ENCODE results near the gene CYP51A1. TPM values are rescaled to one million over a fixed set of nuclear protein-coding genes. Genes with fewer than 3 reads are reported as not detected.

Gene CYP51A1
- total RNA-seq, 1 donor from 2014 or later: 130 TPM

GRCh38 chr7:92161271-92161670, 27.0 kb upstream of the CYP51A1 start:
- Histone ChIP-seq H3K36me3 (no peaks in the 10 kb centered on the region), H3K4me1 (no peaks in the 10 kb centered on the region), H3K27me3 (no peaks in the 10 kb centered on the region), H3K27ac (no peak overlapping the region), H3K9me3 (ENCODE audit: low read depth) (no peaks in the 10 kb centered on the region), H3K9ac (no peak overlapping the region), H2AFZ (replicated peaks) (no peak overlapping the region), H3K79me2 (ENCODE audit: low read depth) (no peaks in the 10 kb centered on the region), H3K4me2 (no peak overlapping the region), H3K4me3 (no peak overlapping the region), H3F3A (ENCODE audit: low read depth) (no peaks in the 10 kb centered on the region), H4K20me1 (ENCODE audit: low read depth) (no peaks in the 10 kb centered on the region)
- no peak overlapping the region for H3K27ac Mint-ChIP-seq
- no peaks in the 10 kb centered on the region for H3K9me3 Mint-ChIP-seq
- no peaks in the 10 kb centered on the region for H3K4me1 Mint-ChIP-seq
- no peak overlapping the region for H3K4me3 Mint-ChIP-seq
- no peak for DNase-seq (ENCODE audit: low spot score)
- no peaks in the 10 kb centered on the region for H3K27me3 Mint-ChIP-seq (ENCODE audit: insufficient read depth, low read depth)
- no peaks in the 10 kb centered on the region for H3K36me3 Mint-ChIP-seq
- TF ChIP-seq CTCF (IDR thresholded peaks at IDR 0.05) (no peak), EZH2 (IDR thresholded peaks at IDR 0.05) (no peak), EZH2phosphoT487 (IDR thresholded peaks at IDR 0.05) (no peak)

DNA sequence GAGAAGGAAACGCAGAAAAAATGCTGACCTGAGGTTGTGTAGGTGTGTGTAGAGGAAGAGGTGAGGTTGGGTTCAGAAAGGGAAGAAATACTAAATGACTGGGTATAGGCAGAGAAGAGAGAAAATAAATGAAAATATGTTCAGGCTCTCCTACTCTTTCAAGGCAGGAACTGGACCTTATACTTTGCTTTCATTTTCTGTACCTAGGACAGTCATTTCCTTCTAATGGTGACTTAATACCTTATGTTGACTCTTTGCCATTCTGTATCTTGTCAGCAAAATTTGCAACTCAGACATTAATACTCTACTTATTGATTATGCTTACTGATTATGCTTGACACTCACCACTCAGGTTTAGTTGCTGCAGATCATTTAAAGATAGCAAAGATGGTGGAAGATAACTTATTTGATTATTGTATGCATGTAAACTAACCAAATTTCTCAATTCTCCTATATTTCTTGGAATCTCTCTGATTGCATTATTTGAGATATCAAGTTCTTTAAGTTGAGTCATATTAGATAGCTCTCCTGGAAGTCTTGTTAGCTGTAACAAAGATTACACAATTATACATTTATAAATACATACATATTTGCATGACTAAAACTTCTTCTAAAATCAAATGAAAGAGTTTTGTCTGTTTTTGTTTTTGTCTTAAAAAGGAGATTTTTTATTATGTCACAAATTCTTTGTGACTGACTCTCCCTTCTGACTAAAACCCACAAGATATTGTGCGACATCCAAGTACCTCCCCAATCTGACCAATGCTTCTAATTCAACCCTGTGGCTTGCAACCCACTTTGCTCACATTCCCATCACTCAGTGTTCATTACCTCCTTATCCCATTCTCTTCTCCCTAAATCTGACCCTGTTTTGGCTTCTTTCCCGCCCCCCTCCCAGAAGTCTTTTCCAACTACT, 24.6 kb upstream of the CYP51A1 start:
- H3F3A ChIP-seq (ENCODE audit: low read depth): no peaks in the 10 kb centered on the region
- H3K27me3 ChIP-seq: no peaks in the 10 kb centered on the region
- Mint-ChIP-seq H3K27me3 (ENCODE audit: insufficient read depth, low read depth) (no peaks in the 10 kb centered on the region), H3K4me3 (no peak overlapping the region), H3K4me1 (no peaks in the 10 kb centered on the region), H3K9me3 (no peaks in the 10 kb centered on the region), H3K27ac (no peak overlapping the region), H3K36me3 (no peaks in the 10 kb centered on the region)
- H3K4me1 ChIP-seq: no peaks in the 10 kb centered on the region
- H3K9me3 ChIP-seq (ENCODE audit: low read depth): no peaks in the 10 kb centered on the region
- H3K9ac ChIP-seq: no peak overlapping the region
- H3K79me2 ChIP-seq (ENCODE audit: low read depth): no peaks in the 10 kb centered on the region
- no peak overlapping the region for H2AFZ ChIP-seq (replicated peaks)
- H3K4me2 ChIP-seq: no peak overlapping the region
- H3K4me3 ChIP-seq: no peak overlapping the region
- no peak overlapping the region for H3K27ac ChIP-seq
- no peak for DNase-seq (ENCODE audit: low spot score)
- no peaks in the 10 kb centered on the region for H4K20me1 ChIP-seq (ENCODE audit: low read depth)
- H3K36me3 ChIP-seq: no peaks in the 10 kb centered on the region
- TF ChIP-seq CTCF (IDR thresholded peaks at IDR 0.05) (no peak), EZH2phosphoT487 (IDR thresholded peaks at IDR 0.05) (no peak), EZH2 (IDR thresholded peaks at IDR 0.05) (no peak)

GRCh38 chr7:92156990-92157389, 22.7 kb upstream of the CYP51A1 start:
- Mint-ChIP-seq H3K4me3 (no peak overlapping the region), H3K27me3 (ENCODE audit: insufficient read depth, low read depth) (no peaks in the 10 kb centered on the region), H3K4me1 (no peaks in the 10 kb centered on the region), H3K36me3 (no peaks in the 10 kb centered on the region), H3K9me3 (no peaks in the 10 kb centered on the region), H3K27ac (no peak overlapping the region)
- Histone ChIP-seq H3K4me3 (no peak overlapping the region), H3K27me3 (no peaks in the 10 kb centered on the region), H3K79me2 (ENCODE audit: low read depth) (no peaks in the 10 kb centered on the region), H3K36me3 (no peaks in the 10 kb centered on the region), H3K9me3 (ENCODE audit: low read depth) (no peaks in the 10 kb centered on the region), H3K9ac (no peak overlapping the region), H3F3A (ENCODE audit: low read depth) (no peaks in the 10 kb centered on the region), H3K4me2 (no peak overlapping the region), H3K4me1 (no peaks in the 10 kb centered on the region), H4K20me1 (ENCODE audit: low read depth) (no peaks in the 10 kb centered on the region), H3K27ac (no peak overlapping the region), H2AFZ (replicated peaks) (no peak overlapping the region)
- no peak for TF ChIP-seq CTCF (IDR thresholded peaks at IDR 0.05)
- no peak for DNase-seq (ENCODE audit: low spot score)

Measured in neural progenitor cell (in vitro differentiated cells).